ENCODE results near the gene TEKT2.

Gene TEKT2

GRCh38 chr1:36126005-36126716 is 42.3 kb downstream of the TEKT2 start:
- no peak for DNase-seq (ENCODE audit: extremely low read depth in 1 of 2, low read depth in 1 of 2)

DNA sequence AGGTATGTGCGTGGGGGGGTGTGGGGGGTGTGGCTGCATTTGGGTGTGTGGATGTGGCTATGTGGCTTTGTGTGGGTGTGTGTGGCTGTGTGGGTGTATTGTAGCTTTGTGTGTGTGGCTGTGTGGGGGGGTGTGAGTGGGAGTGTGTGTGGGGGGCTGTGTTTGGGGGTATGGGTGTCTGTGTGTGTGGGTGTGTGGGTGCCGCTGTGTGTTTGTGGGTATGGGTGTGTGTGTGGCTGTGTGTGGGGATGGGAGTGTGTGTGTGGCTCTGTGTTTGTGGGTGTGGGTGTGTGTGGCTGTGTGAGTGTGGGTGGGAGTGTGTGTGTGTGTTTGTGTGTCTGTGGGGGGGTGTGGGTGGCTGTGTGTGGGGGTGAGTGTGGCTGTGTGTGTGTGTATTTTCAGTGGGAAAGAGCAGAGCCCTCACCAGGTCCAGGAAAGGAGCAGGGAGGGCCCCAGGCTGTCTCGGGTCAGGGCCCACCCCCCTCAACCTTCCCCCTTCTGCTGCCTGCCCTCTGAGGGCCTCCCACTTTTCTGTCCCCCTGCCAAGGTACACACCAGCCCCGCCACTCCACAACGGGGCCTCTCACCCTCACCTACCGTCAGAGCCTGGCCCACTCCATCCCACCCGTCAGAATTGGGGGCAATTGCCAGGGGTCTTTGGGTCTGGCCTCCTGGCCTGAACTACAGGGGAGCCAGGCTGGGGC is 43.1 kb downstream of the TEKT2 start:
- DNase-seq (ENCODE audit: extremely low read depth in 1 of 2, low read depth in 1 of 2), result no peak

DNA sequence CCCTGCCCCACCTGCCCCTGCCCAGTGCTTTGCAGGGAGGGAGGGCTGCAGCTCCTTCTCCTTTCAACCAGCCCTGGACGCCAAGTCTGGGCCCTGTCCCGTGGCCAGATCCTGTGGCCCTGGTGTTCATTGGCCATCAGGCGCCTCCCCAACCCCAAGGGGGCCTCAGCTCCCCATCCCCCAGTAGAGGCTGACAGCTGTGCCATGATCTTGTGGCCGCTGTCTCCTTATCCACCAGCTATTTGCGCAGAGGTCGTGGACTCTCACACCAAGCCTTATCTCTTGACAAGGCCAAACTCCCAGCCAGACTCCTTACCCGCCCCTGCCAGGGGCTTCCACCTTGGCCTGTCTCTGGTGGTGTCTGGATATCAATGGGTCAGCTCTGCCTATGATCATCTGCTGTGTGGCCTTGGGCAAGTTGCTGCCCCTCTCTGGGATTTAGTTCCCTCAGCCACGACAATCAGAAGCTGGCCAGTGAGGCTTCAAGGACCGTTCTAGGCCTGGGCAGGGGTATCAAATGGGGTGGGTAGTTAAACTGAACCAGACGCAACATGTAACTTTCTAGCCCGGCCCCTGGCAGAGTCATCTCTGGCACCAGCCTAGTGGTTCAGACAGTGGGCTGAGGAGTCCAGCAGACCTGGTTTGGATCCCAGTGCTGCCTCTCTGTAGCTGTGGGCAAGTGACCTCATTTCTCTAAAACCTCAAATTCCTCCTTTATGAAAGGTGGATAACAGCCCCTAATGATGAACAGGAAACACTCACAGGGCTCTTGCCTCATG is 44.4 kb downstream of the TEKT2 start:
- DNase-seq (ENCODE audit: extremely low read depth in 1 of 2, low read depth in 1 of 2), result no peak

- DNase-seq (ENCODE audit: extremely low read depth in 1 of 2, low read depth in 1 of 2), result no peak
Observed at GRCh38 chr1:36128905-36129206, 45.0 kb downstream of the TEKT2 start.

GRCh38 chr1:36132029-36132428 is 48.1 kb downstream of the TEKT2 start:
- DNase-seq (ENCODE audit: extremely low read depth in 1 of 2, low read depth in 1 of 2), result no peak

DNA sequence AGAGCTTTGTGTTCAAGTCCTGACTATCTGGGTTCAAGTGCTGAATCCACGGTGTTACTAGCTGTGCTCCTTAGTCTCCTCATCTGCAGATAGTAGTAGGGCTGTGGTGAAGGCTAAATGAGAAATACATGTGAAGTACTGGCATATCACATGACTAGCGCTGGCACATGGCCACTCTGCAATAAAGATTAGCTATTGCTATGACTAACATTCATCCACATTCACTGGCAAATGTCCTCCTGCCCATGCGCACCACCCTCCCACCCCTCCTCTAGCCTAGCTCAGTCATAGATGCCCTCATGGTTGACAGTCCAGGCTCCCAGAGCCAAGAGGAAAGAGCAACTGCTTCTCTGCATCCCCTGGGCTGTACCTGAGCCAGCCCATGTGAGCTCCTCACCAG is 49.6 kb downstream of the TEKT2 start:
- no peak for DNase-seq (ENCODE audit: extremely low read depth in 1 of 2, low read depth in 1 of 2)

- DNase-seq (ENCODE audit: extremely low read depth in 1 of 2, low read depth in 1 of 2), result no peak
Observed at GRCh38 chr1:36134031-36134430, 50.1 kb downstream of the TEKT2 start.

DNA sequence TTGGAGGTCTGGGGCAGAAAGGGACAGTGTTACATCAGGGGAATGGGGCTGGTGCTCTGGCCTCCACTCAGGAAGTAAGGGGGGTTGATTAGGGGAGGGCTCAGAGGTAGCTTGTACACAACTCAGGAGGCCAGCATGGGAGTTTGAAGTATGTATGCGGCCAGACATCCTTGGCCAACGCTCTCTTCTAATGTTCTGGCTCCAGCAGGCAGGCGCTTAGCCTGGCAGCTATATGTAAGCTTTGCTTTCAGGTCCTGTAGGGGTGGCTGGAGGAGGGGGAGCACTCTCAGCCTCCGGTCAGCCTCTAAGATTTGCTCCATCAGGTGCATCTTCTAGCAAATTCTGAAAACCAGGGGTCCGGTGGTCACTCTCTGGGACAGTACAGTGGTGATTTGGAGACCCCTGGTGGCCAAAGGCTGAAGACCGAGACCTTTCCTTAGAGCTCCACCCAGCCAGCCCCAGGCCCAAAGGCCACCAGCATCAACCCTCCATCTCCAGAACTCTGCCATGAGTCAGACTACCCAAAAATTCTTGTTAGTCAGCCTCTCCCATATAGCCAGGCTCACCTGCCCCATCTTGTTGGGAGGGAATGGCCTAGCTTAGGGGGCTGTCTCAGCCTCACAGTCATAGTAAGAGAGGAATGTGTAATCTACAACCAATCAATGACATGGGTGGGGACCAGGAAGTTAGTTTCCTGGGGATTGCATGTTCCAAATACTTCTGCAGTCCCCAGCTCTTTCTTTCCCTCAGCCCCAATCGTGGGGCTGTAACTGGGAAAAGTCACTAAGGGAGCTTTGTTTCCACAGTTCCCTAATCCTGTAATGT is 50.8 kb downstream of the TEKT2 start:
- no peak for DNase-seq (ENCODE audit: extremely low read depth in 1 of 2, low read depth in 1 of 2)

DNA sequence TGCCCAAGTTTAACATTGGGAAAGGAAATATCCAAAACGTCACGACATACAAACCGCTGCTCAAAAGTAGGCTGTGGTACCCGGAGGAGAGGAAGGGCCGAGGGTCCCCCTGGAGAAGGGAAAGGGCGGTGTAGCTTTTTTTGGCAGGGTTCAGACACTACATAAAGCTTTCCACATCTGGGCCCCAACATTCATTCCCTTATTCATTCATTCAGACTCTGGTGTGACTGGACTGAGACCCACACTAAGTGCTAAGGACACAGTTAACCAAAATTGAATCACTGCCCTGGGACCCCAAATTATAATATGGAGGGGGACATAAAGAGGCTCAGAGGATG is 51.4 kb downstream of the TEKT2 start:
- no peak for DNase-seq (ENCODE audit: extremely low read depth in 1 of 2, low read depth in 1 of 2)

DNA sequence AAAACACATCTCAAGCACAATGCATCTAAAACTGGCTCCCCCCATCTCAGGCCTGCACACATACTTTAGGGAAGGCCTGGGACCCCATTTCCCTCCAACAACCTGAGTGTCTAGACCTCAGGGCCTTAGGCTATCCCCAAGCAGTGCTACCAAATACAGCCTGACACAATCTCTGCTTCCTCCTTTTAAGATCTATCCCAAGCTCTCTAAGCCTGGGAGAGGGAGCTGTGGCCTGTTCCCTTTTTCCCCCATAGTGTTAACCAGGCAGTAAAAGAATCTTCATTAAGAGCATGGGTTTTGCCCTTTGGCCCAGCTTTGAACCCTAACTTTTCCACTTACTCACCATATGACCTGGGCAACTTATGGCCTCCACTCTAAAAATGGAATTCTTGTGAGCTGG is 51.9 kb downstream of the TEKT2 start:
- DNase-seq (ENCODE audit: extremely low read depth in 1 of 2, low read depth in 1 of 2), result no peak

DNA sequence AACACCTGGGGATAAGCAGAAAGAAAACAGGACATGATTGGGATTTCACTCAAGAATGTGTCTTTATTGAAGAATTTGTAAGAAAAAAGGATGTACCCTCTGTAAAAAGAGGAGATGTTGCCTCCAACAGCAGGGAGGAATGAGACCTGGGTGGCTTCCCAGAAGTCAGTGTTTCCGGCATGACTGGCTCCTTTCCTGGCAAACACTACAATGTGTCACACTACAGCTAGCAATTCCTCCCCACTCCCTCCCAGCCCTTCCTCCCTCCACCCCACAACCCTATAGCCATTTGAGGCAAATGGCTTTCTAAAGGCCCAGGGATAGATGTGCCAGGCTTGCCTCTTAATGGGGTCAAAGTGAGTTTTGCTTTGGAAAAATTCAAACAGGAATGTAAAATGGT is 52.6 kb downstream of the TEKT2 start:
- DNase-seq (ENCODE audit: extremely low read depth in 1 of 2, low read depth in 1 of 2), result no peak

DNA sequence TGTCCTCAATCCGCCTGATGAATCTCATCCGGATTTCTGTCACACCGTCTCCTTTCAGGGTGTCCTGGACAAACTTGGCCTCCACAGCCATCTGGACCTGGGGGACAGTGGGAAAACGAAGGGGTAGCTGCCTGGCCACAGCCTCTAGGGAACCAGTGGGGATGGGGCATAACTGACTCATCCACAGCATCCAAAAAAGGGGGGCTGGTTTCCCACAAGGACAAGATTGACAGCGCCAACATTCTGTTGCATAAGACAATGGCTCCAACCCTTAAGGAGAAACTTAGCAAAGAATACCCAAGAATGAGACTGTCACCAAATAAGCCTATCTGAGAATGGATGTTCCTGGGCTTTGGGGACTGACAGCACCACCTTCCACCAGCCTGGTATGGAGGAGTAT is 53.3 kb downstream of the TEKT2 start:
- no peak for DNase-seq (ENCODE audit: extremely low read depth in 1 of 2, low read depth in 1 of 2)

DNA sequence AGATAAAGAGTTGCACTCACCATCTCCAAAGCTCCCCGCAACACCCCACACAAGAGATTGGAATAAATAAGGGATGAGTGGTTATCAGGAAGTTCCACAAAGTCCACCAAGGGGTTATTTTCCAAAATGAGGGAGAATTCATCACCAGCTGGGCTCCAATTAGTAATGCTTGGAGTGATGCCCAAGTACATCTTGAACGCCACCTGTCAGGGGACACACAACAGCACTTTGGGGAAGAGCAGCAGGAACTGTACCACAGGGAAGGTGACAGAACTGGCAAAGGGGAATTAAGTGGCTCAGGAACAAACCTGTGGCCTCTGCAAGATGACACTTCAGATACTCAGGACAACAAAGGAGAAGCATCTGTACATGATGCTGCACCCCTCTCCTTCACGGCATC is 53.9 kb downstream of the TEKT2 start:
- DNase-seq (ENCODE audit: extremely low read depth in 1 of 2, low read depth in 1 of 2), result no peak
